PFSK-1 (cell line): Measurements from ENCODE around the gene RCOR3.
A peak's percentile ranks its signal among the peaks of the same experiment; 100 is the strongest.

ENCODE experiments used
- FOXP2 ChIP-seq: optimal IDR thresholded peaks from 2 replicates; pipeline ENCODE3; 2011; ENCODE audit warnings: borderline replicate concordance, control low read depth, inconsistent platforms; ENCODE audit not compliant: insufficient read depth; ENCODE audit errors: extremely low read length, extremely low read depth
- POLR2AphosphoS5 ChIP-seq: IDR thresholded peaks from 2 replicates; pipeline ENCODE4 v1.6.1; 2012; ENCODE audit warnings: low read depth, mild to moderate bottlenecking, control low read depth, low read length, moderate library complexity
- SIN3A ChIP-seq: IDR thresholded peaks from 2 replicates; pipeline ENCODE4 v1.6.1; 2012; ENCODE audit warnings: mild to moderate bottlenecking, low read length, moderate library complexity, borderline replicate concordance; ENCODE audit not compliant: insufficient read depth
- TAF1 ChIP-seq: IDR thresholded peaks from 2 replicates; pipeline ENCODE4 v1.6.1; 2012; ENCODE audit warnings: low read length, control low read depth, borderline replicate concordance; ENCODE audit not compliant: insufficient read depth
- TF ChIP-seq, protein P1 (sequence below), 2 experiments: IDR thresholded peaks; 2 replicates each; pipeline versions ENCODE4 v1.6.1 to v1.8.0; 2011 to 2012; ENCODE audit warnings: low read depth in 2 of 2, low read length in 2 of 2, control low read depth in 1 of 2, inconsistent platforms in 1 of 2, mild to moderate bottlenecking in 1 of 2, moderate library complexity in 1 of 2; ENCODE audit not compliant: insufficient read depth in 1 of 2

RCOR3 gene

DNA sequence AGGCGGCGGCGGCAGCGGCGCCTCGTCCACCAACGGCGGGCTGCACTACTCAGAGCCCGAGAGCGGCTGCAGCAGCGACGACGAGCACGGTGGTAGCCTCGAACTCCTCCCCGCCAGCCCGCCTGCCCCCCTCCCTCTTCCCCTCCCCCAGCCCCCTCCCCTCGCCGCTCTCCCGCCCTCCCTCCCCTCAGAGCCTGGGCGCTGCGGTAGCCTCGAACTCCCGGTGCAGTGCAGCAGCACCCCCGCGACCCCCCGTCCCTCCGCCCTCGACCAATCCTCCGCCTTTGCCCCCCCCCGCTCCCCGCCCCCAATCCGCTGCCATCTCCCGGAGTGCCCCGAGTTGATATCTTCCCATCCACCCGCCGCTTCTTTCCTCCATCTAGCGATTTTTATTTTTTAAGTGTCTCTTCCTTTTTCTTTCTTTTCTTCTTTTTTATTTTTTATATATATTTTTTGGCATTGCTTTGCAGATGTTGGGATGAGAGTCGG is 516 bp downstream of the RCOR3 start:
- TF ChIP-seq TAF1 = no peak
- no peak for TF ChIP-seq POLR2AphosphoS5
- TF ChIP-seq, protein P1, sequence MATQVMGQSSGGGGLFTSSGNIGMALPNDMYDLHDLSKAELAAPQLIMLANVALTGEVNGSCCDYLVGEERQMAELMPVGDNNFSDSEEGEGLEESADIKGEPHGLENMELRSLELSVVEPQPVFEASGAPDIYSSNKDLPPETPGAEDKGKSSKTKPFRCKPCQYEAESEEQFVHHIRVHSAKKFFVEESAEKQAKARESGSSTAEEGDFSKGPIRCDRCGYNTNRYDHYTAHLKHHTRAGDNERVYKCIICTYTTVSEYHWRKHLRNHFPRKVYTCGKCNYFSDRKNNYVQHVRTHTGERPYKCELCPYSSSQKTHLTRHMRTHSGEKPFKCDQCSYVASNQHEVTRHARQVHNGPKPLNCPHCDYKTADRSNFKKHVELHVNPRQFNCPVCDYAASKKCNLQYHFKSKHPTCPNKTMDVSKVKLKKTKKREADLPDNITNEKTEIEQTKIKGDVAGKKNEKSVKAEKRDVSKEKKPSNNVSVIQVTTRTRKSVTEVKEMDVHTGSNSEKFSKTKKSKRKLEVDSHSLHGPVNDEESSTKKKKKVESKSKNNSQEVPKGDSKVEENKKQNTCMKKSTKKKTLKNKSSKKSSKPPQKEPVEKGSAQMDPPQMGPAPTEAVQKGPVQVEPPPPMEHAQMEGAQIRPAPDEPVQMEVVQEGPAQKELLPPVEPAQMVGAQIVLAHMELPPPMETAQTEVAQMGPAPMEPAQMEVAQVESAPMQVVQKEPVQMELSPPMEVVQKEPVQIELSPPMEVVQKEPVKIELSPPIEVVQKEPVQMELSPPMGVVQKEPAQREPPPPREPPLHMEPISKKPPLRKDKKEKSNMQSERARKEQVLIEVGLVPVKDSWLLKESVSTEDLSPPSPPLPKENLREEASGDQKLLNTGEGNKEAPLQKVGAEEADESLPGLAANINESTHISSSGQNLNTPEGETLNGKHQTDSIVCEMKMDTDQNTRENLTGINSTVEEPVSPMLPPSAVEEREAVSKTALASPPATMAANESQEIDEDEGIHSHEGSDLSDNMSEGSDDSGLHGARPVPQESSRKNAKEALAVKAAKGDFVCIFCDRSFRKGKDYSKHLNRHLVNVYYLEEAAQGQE (IDR thresholded peaks at IDR 0.05; ENCODE audit: insufficient read depth in 1 of 2, low read depth in 2 of 2, low read length in 2 of 2) = no peak

DNA sequence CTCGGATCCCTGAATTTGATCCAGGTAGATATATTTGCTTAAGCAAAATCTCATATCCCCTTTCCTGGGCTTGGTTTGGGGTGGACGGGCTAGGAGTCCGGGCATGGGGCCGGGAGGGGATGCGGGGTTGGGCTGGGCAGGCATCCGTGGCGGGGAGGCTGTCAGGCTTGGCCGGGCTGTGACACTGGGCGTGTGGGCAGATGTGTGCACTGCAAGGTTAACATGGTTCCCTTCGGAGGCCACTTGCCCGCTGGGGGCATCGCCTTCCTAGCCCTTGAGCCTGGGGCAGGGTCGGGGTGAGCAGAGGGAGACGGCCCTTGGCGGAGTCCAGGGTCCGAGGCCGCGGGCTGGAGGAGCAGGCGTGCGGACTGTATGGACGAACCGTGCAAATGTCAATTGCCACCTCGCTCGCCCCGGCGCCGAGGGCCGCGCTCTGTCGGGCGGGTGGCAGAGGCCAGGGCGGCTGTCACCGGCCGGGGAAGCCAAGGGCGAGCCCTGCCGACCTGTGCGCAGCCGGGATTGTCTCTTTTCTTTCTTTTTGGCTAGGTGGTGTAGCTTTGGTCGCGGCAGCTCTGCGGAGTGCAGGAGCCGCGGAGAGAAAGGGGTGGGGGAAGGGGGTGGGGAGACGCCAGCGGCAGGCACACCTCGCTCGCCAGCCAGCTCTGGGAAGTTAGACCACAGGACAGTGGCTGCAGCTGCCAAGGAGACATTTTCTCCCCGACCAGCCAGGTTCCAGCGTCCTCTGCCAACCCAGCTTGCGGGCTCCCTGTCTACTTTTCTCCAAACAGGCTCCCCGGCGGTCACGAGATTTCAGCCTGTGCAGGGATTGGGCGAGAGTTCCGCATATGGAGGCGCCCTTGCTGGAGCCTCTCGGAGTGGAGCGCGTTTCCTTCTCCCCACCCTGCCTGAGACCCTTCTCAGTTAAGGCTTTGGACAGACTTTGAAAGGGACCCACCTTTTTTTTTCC is 1.3 kb downstream of the RCOR3 start:
- TF ChIP-seq POLR2AphosphoS5 = peak; percentile 56; the same call in 1 of the 2 replicates
- 0 out of 2 replicates have a peak, but pooled peaks have one; percentile 56 for TF ChIP-seq TAF1
- TF ChIP-seq SIN3A = 0 out of 2 replicates have a peak, but pooled peaks have one; percentile 7
- TF ChIP-seq, protein P1 (IDR thresholded peaks at IDR 0.05; ENCODE audit: insufficient read depth in 1 of 2, low read depth in 2 of 2, low read length in 2 of 2) = no peak

DNA sequence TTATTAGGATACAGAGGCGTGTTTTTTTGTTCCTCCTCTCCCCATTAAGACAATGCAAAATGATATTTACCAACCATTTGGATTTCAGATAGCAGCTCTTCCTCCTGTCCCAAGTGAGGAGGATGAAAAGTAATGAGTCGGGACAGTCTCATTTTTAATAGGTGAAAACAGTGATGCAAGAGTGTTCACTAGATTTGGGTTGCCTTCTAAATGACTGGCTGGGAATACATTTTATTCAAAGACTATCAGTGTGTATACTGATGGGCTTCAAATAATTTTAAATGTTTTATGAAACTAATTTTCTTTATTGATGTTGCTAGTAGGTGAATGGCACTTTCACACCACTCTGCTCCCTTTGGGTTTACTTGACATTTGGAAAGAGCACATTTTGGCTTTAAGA is 2.1 kb downstream of the RCOR3 start:
- TF ChIP-seq TAF1 (no peak), POLR2AphosphoS5 (no peak), FOXP2 (no peak), SIN3A (no peak)
- TF ChIP-seq, protein P1 (IDR thresholded peaks at IDR 0.05; ENCODE audit: insufficient read depth in 1 of 2, low read depth in 2 of 2, low read length in 2 of 2) = no peak

DNA sequence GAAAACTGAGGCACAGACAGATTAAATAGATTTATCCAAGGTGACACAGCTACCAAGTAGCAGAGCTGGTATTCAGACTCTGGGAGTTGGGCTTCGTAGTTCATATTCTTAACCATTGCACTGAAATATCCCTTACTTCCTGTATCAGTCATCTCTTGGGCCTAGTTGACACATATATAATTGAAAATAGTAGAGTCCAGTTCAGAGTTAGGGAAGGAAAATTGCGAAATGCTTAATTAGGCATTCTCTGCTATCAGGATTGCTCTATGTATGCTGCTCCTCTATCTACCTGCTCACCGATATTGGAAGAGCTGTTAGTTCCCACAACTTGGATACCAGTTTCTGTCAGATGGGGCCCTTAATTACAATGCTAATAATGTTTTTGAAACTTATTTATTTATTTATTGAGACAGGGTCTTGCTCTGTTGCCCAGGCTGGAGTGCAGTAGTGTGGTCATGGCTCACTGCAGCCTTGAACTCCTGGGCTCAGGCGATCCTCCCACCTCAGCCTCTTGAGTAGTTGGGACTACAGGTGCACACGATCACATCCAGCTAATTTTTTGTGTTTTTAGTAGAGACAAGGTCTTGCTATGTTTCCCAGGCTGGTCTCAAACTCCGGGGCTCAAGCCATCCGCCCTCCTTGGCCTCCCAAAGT is 8.2 kb downstream of the RCOR3 start:
- TF ChIP-seq SIN3A = no peak
- TF ChIP-seq, protein P1 (IDR thresholded peaks at IDR 0.05; ENCODE audit: insufficient read depth in 1 of 2, low read depth in 2 of 2, low read length in 2 of 2) = no peak
- no peak for TF ChIP-seq TAF1
- TF ChIP-seq POLR2AphosphoS5 = no peak
